Activated B cell treated with CpG ODN at 0.5 μM for 24 hours (primary cell): Measurements from ENCODE around the gene KIF5A. TPM values are rescaled to one million over a fixed set of nuclear protein-coding genes. Genes with fewer than 3 reads are reported as not detected.
"Not testable (repeated sequence)": the region's sequence is repeated elsewhere in the genome, so short reads cannot be mapped to it uniquely, and the experiment has no call there.

Experiments used
- ATAC-seq: fragments of 200-7000 bp; cut with Tn5 transposase; one replicate; pipeline ENCODE4 v1.10.0; 2021; ENCODE audit warnings: low read depth, mild to moderate bottlenecking, moderate library complexity
- CTCF ChIA-PET: fragments of 350-600 bp; sonication (Branson Sonifier 250); formaldehyde crosslinking; loops from one replicate; lab custom pipeline; 2021; ENCODE audit warnings: antibody characterized with exemption; lab: Charles Lee
- POLR2A ChIA-PET: fragments of 350-600 bp; sonication (Branson Sonifier 250); formaldehyde crosslinking; loops from one replicate; lab custom pipeline; 2021; ENCODE audit warnings: antibody characterized with exemption; lab: Charles Lee
- DNase-seq: peaks from one replicate; pipeline ENCODE4 v3.0.0; 2022
- H3K27ac Mint-ChIP-seq: one replicate; pipeline ENCODE4 v1.8.0; 2020; ENCODE audit warnings: mixed read lengths
- H3K27me3 Mint-ChIP-seq: one replicate; pipeline ENCODE4 v1.8.0; 2021; ENCODE audit warnings: mixed read lengths
- H3K36me3 Mint-ChIP-seq: one replicate; pipeline ENCODE4 v1.8.0; 2021; ENCODE audit warnings: low read depth, mixed read lengths
- H3K4me1 Mint-ChIP-seq: one replicate; pipeline ENCODE4 v1.8.0; 2021; ENCODE audit warnings: mixed read lengths
- H3K4me3 Mint-ChIP-seq: one replicate; pipeline ENCODE4 v1.8.0; 2020; ENCODE audit warnings: mild to moderate bottlenecking, mixed read lengths
- H3K9me3 Mint-ChIP-seq: one replicate; pipeline ENCODE4 v1.8.0; 2020; ENCODE audit warnings: mixed read lengths
- CTCF ChIP-seq: fragments of 200-600 bp; IDR thresholded peaks from one replicate; pipeline ENCODE4 v1.8.0; 2022; ENCODE audit warnings: antibody characterized with exemption, mild to moderate bottlenecking
- intact Hi-C: fragments of 100-400 bp; cut with micrococcal nuclease; formaldehyde crosslinking; loops from one replicate; pipeline ENCODE4 v1.15.1; 2024
- total RNA-seq: library from RNA; stranded (reverse); gene quantifications from 2 replicates; pipeline ENCODE4 v1.2.3, GENCODE V29; 2022

Gene KIF5A
- total RNA-seq, 1 donor from 2014 or later = 0.13 TPM

GRCh38 chr12:57511588-57512325 lies 38.1 kb upstream of the KIF5A start:
- Mint-ChIP-seq H3K4me1 (no peaks in the 10 kb centered on the region), H3K27ac (no peak overlapping the region), H3K27me3 (no peaks in the 10 kb centered on the region), H3K4me3 (no peak overlapping the region), H3K9me3 (no peaks in the 10 kb centered on the region), H3K36me3 (peaks cover 79% of the 10 kb centered on the region)
- no peak for TF ChIP-seq CTCF
- POLR2A ChIA-PET = interaction anchor here (0.7 to 0.8 kb wide), 2 partner anchors 9 to 218 kb away, joined by 3 to 5 read pairs; partner anchors contain the start of gene DDIT3
- intact Hi-C loops = no loop called here
- CTCF ChIA-PET = interaction anchor here (0.5 kb wide), 1 partner anchor 329 kb away, joined by 3 read pairs; no protein-coding TSS in a partner anchor
- ATAC-seq (no peak), DNase-seq (no peak)

DNA sequence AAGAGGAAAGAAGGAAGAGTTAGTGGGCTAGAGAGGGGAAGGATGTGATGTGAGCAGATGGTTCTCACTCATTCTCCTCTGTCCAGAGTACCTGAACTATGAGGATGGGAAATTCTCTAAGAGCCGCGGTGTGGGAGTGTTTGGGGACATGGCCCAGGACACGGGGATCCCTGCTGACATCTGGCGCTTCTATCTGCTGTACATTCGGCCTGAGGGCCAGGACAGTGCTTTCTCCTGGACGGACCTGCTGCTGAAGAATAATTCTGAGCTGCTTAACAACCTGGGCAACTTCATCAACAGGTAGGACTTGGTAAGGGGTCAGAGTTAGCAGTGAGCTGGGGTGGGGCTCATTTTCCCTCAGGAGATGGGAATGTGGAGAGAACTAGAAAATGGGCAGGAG lies 37.2 kb upstream of the KIF5A start:
- H3K36me3 Mint-ChIP-seq = peaks cover 88% of the 10 kb centered on the region
- no peak for ATAC-seq
- POLR2A ChIA-PET = interaction anchor here (0.8 kb wide), 1 partner anchor 8 kb away, joined by 3 read pairs; the partner anchor contains the start of gene DDIT3

GRCh38 chr12:57513266-57513665 lies 36.6 kb upstream of the KIF5A start:
- Mint-ChIP-seq H3K4me3 (no peak overlapping the region), H3K9me3 (no peaks in the 10 kb centered on the region), H3K36me3 (peaks cover 90% of the 10 kb centered on the region), H3K27ac (no peak overlapping the region), H3K4me1 (peaks cover 9% of the 10 kb centered on the region), H3K27me3 (no peaks in the 10 kb centered on the region)
- ATAC-seq (no peak), DNase-seq (no peak)
- no peak for TF ChIP-seq CTCF
- intact Hi-C loops = no loop called here
- CTCF ChIA-PET = no interaction called here
- POLR2A ChIA-PET = interaction anchor here (1.1 kb wide), 1 partner anchor 10 kb away, joined by 3 read pairs; the partner anchor contains the start of gene MBD6

More for the DNA sequence above, 37.2 kb upstream of the KIF5A start:
- CTCF ChIA-PET = interaction anchor here (0.5 kb wide), 1 partner anchor 330 kb away, joined by 3 read pairs; no protein-coding TSS in a partner anchor
- Mint-ChIP-seq H3K27ac (peak overlapping the region; percentile 50), H3K27me3 (no peaks in the 10 kb centered on the region), H3K9me3 (no peaks in the 10 kb centered on the region), H3K4me1 (peaks cover 5% of the 10 kb centered on the region), H3K4me3 (no peak overlapping the region)
- no peak for TF ChIP-seq CTCF
- intact Hi-C loops = no loop called here
- DNase-seq = no peak

DNA sequence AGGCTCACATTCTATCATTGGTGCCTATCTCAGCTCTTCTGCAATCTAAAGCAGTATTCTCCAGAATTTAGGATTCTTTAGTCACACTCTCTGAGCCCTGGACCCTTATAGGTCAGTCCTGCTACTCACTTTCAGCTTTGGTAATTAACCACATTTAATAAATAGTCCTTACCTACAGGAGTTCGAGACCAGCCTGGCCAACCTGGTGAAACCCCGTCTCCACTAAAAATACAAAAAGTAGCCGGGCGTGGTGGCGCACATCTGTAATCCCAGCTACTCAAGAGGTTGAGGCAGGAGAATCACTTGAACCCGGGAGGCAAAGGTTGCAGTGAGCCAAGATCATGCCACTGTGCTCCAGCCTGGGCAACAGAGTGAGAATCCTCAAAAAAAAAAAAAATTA lies 36.2 kb upstream of the KIF5A start:
- CTCF ChIA-PET, H3K27ac Mint-ChIP-seq: not testable (repeated sequence)
- peaks cover 90% of the 10 kb centered on the region for H3K36me3 Mint-ChIP-seq

DNA sequence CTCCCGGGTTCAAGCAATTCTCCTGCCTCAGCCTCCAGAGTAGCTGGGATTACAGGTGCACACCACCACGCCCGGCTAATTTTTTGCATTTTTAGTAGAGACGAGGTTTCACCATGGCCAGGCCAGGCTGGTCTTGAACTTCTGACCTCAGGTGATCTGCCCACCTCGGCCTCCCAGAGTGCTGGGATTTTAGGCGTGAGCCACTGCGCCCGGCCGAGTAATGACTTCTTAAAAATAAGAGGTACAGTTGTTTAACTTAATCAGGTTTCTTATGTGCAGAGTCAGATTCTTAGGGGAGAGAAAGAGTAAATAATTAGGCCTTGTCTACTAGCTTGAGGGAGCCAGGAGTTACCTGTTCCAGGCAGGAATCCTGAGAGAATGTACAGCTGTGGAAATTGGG lies 35.6 kb upstream of the KIF5A start:
- intact Hi-C loops, H3K4me3 Mint-ChIP-seq, H3K27ac Mint-ChIP-seq, H3K9me3 Mint-ChIP-seq, DNase-seq, H3K27me3 Mint-ChIP-seq, CTCF ChIA-PET, ATAC-seq: not testable (repeated sequence)
- peaks cover 90% of the 10 kb centered on the region for H3K36me3 Mint-ChIP-seq
- H3K4me1 Mint-ChIP-seq = peaks cover 18% of the 10 kb centered on the region
- POLR2A ChIA-PET = interaction anchor here (0.6 to 1.1 kb wide), 8 partner anchors 9 to 181 kb away, joined by 3 to 11 read pairs (median 6); partner anchors contain the start of genes DCTN2 and MBD6

More for the DNA sequence above, 36.2 kb upstream of the KIF5A start:
- DNase-seq, H3K4me3 Mint-ChIP-seq, intact Hi-C loops, H3K9me3 Mint-ChIP-seq, ATAC-seq, H3K27me3 Mint-ChIP-seq: not testable (repeated sequence)
- peaks cover 13% of the 10 kb centered on the region for H3K4me1 Mint-ChIP-seq
- POLR2A ChIA-PET = interaction anchor here (0.6 to 1.1 kb wide), 5 partner anchors 9 to 181 kb away, joined by 3 to 11 read pairs (median 6); partner anchors contain the start of gene MBD6
